Activated CD8-positive, alpha-beta memory T cell treated with anti-CD3 and anti-CD28 coated beads, Interleukin-2, amount 50 U/mL, for 4 hours (primary cell): ENCODE measurements around the gene SH3RF3.
"Not testable (repeated sequence)": the region's sequence is repeated elsewhere in the genome, so short reads cannot be mapped to it uniquely, and the experiment has no call there.

Source experiments
- DNase-seq: peaks from one replicate; pipeline ENCODE4 v3.0.0-alpha.2; 2020

Gene SH3RF3

GRCh38 chr2:109532728-109533076, 403.7 kb downstream of the SH3RF3 start:
- no peak for DNase-seq

- no peak for DNase-seq
These were observed 404.8 kb downstream of the SH3RF3 start for GRCh38 chr2:109533823-109534222.

DNA sequence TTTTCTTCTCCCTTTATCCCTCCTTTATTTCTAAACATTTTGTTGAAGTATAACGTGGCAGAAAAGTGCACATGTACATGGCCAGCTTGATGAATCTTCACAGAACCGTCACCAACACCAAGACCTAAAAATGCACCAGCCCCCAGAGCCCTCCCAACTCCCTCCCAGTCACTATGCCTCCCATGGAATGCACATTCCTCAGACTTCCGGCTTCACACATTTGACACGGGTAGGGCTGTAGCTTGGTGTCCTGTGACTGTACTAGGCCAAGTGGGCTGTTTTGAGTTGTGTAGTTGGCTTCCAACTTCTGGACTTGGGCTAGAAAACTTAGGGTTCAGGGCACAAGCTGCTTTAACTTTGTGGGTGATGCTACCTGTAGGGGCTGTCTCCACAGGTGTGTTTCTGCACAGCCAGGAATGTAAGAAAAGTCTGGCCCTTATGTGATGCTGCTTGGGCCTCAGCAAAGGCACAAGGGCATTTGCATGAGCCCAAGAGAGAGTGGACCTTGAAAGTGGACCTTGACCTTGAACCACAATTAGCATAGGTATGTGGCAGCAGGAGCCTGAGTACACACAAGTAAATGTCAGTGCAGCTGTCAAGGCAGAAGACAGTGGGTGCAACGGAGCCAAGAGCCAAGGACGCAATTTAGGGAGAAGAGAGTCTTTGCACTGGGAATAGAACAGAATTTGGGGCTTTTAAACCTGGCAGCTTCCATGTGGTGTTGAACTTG, 406.4 kb downstream of the SH3RF3 start:
- no peak for DNase-seq

DNA sequence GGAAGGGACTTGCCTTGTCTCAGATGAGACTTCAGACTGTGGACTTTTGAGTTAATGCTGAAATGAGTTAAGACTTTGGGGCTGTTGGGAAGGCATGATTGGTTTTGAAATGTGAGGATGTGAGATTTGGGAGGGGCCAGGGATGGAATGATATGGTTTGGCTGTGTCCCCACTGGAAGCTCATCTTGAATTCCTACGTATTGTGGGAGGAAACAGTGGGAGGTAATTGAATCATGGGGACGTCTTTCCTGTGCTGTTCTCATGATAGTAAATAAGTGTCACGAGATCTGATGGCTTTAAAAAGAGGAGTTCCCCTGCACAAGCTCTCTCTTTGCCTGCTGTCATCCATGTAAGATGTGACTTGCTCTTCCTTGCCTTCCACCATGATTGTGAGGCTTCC, 407.6 kb downstream of the SH3RF3 start:
- not testable (repeated sequence) for DNase-seq

DNA sequence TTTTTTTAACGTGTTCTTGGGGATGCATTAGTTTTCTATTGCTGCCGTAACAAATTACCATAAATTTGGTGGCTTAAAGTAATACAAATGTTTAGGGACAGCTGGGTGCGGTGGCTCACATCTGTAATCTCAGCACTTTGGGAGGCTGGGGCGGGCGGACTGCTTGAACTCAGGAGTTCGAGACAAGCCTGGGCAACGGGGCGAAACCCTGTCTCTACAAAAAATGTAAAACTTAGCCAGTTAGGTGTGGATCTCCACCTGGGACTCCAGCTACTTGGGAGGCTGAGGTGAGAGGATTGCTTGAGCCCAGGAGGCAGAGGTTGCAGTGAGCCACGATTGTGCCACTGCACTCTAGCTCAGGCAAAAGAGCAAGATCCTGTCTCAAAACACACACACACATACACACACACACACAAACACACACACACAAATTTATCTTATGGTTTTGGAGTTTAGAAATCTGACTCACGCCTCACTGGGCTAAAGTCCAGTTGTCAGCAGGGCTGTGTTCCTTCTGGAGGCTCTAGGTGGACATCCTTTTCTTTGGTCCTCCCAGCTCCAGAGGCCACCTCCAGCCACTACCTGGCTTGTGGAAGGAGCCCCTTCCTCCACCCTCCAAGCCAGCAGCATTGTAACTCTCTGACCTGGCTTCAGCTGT, 408.7 kb downstream of the SH3RF3 start:
- no peak for DNase-seq

- no peak for DNase-seq
These were observed 409.5 kb downstream of the SH3RF3 start for GRCh38 chr2:109538546-109538945.

DNA sequence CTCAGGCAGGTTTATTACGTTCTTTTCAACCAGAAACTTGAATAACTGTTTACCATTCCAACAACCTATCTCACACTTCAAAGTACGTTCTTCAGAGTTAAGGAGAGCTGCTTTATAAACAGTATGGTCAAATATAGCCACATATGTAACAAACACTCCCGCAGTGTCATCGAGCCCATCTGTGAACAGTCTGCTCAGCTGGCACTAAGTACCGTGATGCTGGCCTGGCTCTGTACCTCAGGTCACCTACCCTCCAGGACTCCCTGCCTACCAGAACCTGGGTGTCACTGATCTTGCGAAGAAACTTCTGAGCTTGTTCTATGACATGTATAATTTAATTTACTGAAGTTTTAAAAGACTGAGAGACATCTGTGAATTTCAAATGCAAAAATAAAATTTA, 413.4 kb downstream of the SH3RF3 start:
- no peak for DNase-seq

- DNase-seq: peak; percentile 57
These were observed 417.1 kb downstream of the SH3RF3 start for GRCh38 chr2:109545828-109546713.

DNA sequence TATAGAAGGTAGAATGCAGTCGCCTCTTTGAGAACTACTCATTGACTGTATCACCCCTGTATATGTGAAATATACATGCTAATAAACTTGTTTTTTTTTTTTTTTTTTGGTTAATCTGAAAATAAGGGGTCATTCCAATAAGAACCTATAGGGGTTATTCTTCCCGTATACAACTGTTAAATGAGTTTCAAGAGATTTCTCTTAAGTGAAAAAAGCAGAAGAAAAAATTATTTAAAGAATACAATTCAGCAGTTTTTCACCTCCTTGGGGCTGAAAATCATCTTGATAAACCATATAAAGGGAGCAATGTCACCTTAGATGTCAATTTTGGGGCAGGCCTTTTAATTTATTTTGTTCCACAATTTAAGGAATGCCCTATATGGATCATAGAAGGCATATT, 418.3 kb downstream of the SH3RF3 start:
- DNase-seq: no peak

DNA sequence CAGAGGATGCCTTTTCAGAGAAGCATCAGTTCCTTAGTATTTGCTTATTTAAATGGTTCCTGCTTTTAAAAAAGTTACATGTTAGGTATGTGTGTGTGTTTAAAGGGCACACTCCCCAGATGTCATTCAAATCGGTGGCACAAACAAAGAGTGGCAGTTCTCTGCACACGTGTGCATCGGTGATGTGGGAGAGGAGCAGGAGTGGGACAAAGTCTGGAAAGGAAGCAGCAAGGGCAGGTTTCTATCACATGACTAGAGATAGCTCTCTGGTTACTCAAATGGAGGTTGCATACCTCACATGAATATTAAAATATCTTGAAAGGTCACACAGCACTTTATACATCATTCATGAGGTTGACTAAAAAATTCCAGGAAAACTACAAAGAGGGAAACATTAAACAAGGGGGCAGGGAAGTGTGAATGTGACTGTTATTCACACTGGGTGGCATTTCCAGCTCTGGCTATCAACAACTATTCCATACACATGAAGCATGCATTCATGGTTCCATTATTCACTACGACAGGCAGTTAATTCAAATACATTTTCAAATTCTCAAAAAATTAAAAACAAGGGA, 420.1 kb downstream of the SH3RF3 start:
- DNase-seq: no peak
